DOHH2 (cell line): ENCODE measurements around the gene CGNL1.

Experiments used
- CTCF ChIP-seq: fragments of 200-600 bp; sonication (generic); IDR thresholded peaks from one replicate; pipeline ENCODE4 v1.5.1; 2014; ENCODE audit warnings: antibody characterized with exemption, mild to moderate bottlenecking, low read depth, low read length; ENCODE audit not compliant: poor library complexity, severe bottlenecking
- EZH2phosphoT487 ChIP-seq: fragments of 200-600 bp; sonication (generic); IDR thresholded peaks from 2 replicates; pipeline ENCODE4 v1.6.1; 2017; ENCODE audit warnings: borderline replicate concordance, mild to moderate bottlenecking, antibody characterized with exemption, low read length, moderate library complexity, mixed read lengths

DNA sequence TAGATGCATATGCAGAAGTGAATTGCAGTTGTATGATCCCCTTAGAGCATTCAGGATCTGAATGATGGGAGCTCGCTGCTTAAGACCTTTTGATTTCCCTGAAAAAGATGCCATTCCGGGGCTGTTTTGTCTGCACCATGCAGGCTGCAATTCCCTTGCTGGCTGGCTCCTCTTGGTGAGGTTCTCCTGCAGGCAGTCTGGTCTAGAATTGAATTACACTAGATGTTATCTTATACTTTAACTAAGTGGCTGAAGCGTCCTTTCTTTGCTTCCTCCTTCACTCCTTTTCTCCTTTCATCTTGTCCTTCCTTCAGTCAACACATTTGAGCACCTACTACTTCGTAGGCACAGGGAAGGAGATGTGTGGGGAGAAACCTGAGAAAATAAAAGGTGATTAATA lies 196.8 kb downstream of the CGNL1 start:
- TF ChIP-seq CTCF (no peak), EZH2phosphoT487 (no peak)
